ENCODE measurements around the gene NDUFS2. TPM values are rescaled to one million over a fixed set of nuclear protein-coding genes. Genes with fewer than 3 reads are reported as not detected.

Gene NDUFS2
- total and polyA plus RNA-seq, 2 experiments from 2014 or later: 103 to 163 TPM

DNA sequence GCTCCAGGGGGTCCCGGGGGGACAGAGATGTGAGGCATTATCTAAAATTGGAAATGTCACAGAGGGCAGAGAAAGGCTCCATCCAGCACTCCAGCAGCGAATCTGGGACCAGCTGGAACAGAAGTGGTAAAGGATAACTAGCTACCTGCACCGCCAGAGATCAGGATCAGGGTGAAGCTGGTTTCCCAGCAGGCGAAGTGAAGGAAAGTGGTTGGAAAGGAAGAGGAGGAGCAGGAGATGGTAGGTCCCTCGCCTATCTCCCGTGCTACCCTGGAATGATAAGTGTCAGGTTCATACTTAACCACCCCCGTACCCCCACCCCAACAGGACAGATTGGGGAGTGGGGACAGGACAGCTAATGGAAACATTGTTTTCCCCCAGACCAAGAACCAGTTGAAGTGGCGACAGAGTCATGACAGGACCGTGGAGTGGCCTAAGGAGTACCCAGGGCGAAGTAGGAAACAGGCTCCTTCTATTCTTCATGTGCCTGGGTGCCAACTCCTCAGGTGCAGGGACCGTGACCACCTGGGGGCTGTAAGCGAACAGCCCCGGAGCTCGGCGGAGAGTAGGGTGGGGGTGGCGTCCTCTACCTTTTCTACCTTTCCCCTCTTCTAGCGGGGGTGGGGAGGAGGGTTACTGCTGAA, 25.6 kb upstream of the NDUFS2 start:
- no peak for DNase-seq (ENCODE audit: low spot score)
- Histone ChIP-seq H3K27ac (peak overlapping the region; percentile 86), H3K4me2 (peak overlapping the region; percentile 90), H3K9me2 (replicated peaks; ENCODE audit: insufficient read depth) (no peaks in the 10 kb centered on the region), H4K20me1 (ENCODE audit: insufficient read depth, poor library complexity, severe bottlenecking) (no peaks in the 10 kb centered on the region), H3K4me1 (ENCODE audit: insufficient read depth) (peaks cover 8% of the 10 kb centered on the region), H3K27me3 (no peaks in the 10 kb centered on the region), H3K9me3 (ENCODE audit: low read depth) (no peaks in the 10 kb centered on the region), H3K36me3 (replicated peaks; ENCODE audit: insufficient read depth, low read depth) (no peaks in the 10 kb centered on the region), H3K79me2 (peaks cover 17% of the 10 kb centered on the region), H2AFZ (peak overlapping the region; percentile 88), H3K4me3 (peak overlapping the region; percentile 74)
- WGBS (ENCODE audit: low lambda C conversion rate, missing lambda C conversion rate): 18% methylated on average over 17 of the region's 17 CpGs
- no peak for TF ChIP-seq EZH2phosphoT487 (IDR thresholded peaks at IDR 0.05; ENCODE audit: low read depth, severe bottlenecking, unreplicated experiment)
- TF ChIP-seq, protein P1, sequence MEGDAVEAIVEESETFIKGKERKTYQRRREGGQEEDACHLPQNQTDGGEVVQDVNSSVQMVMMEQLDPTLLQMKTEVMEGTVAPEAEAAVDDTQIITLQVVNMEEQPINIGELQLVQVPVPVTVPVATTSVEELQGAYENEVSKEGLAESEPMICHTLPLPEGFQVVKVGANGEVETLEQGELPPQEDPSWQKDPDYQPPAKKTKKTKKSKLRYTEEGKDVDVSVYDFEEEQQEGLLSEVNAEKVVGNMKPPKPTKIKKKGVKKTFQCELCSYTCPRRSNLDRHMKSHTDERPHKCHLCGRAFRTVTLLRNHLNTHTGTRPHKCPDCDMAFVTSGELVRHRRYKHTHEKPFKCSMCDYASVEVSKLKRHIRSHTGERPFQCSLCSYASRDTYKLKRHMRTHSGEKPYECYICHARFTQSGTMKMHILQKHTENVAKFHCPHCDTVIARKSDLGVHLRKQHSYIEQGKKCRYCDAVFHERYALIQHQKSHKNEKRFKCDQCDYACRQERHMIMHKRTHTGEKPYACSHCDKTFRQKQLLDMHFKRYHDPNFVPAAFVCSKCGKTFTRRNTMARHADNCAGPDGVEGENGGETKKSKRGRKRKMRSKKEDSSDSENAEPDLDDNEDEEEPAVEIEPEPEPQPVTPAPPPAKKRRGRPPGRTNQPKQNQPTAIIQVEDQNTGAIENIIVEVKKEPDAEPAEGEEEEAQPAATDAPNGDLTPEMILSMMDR (IDR thresholded peaks at IDR 0.05; ENCODE audit: poor library complexity): no peak
- TF ChIP-seq EZH2 (IDR thresholded peaks at IDR 0.05; ENCODE audit: borderline replicate concordance): no peak

DNA sequence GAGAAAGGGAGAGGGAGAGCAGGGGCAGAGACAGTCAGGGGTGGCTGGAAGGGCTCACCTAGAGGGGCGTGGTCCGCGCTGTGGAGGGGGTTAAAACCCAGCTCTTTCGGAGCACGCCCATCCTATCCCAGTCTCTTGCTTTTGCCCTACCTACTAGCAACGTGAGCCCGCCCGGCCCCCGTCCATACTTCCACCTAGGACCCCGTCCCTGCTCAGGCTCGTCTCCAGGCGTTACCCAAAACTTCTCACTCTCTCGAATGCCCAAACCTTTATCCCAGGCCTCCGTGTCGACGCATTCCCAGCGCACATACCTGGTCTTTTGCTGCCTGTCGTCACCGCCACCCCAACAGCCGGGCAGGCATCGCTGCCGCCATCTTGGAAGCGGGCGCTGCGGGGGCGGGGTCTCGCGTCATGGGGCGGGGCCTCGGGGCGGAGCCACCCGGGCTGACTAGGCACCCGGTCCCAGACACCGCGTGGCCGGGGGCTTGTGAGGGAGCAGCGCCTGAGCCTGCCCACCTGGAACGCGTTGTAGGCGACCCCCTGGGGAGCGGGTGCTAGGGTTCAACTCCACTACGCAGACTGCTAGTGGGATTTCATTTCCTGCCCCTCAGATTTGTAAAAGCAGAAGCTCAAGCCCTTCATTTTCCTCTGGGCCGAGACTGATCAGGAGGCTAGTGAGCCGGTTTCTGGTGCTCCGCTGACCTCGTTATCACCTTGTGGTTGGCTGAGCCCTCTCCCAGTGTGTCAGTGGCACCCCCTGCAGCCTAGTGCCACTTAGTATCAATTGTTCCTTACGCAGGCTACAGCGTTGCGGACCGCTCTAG, 24.8 kb upstream of the NDUFS2 start, which contains the start of gene B4GALT3:
TSS of gene B4GALT3 (minus strand) at position 396 of the 824 bp plus-strand sequence. CDS start 1,447 bp downstream, outside the sequence.
- H3K27me3 ChIP-seq: no peaks in the 10 kb centered on the region

DNA sequence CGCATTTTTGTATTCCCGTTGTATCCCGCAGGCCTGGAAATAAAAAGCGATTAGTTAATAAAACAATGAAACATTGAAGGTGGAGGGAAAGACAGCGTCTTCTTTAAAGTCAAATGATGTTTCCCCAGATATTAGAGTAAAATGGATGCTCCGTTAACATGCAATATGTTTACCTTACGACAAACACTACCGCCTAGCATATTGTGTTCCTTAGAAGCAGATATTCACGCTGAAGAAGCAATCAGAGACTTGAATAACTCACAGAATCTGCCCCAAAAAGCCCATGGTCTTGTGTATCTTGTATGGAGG, 24.3 kb upstream of the NDUFS2 start:
- 37% methylated on average over 9 of the region's 9 CpGs for WGBS (ENCODE audit: low lambda C conversion rate, missing lambda C conversion rate)
- Histone ChIP-seq H3K27ac (peak overlapping the region; percentile 86), H3K9me3 (ENCODE audit: low read depth) (no peaks in the 10 kb centered on the region), H3K4me2 (peak overlapping the region; percentile 90), H3K79me2 (peaks cover 17% of the 10 kb centered on the region), H3K4me1 (ENCODE audit: insufficient read depth) (peaks cover 8% of the 10 kb centered on the region), H3K27me3 (no peaks in the 10 kb centered on the region), H2AFZ (peak overlapping the region; percentile 88), H3K4me3 (peak overlapping the region; percentile 74), H4K20me1 (ENCODE audit: insufficient read depth, poor library complexity, severe bottlenecking) (no peaks in the 10 kb centered on the region), H3K36me3 (replicated peaks; ENCODE audit: insufficient read depth, low read depth) (no peaks in the 10 kb centered on the region), H3K9me2 (replicated peaks; ENCODE audit: insufficient read depth) (no peaks in the 10 kb centered on the region)
- no peak for TF ChIP-seq EZH2 (IDR thresholded peaks at IDR 0.05; ENCODE audit: borderline replicate concordance)
- TF ChIP-seq, protein P1 (IDR thresholded peaks at IDR 0.05; ENCODE audit: poor library complexity): no peak
- no peak for TF ChIP-seq EZH2phosphoT487 (IDR thresholded peaks at IDR 0.05; ENCODE audit: low read depth, severe bottlenecking, unreplicated experiment)
- DNase-seq (ENCODE audit: low spot score): no peak

More for the DNA sequence above, 24.8 kb upstream of the NDUFS2 start, which contains the start of gene B4GALT3:
- Histone ChIP-seq H3K27ac (peak within 1 kb of the TSS; percentile 86), H3K9me2 (replicated peaks; ENCODE audit: insufficient read depth) (no peaks in the 10 kb centered on the region), H3K36me3 (replicated peaks; ENCODE audit: insufficient read depth, low read depth) (no peaks in the 10 kb centered on the region), H3K4me3 (peak within 1 kb of the TSS; percentile 74), H3K4me1 (ENCODE audit: insufficient read depth) (peaks cover 8% of the 10 kb centered on the region), H4K20me1 (ENCODE audit: insufficient read depth, poor library complexity, severe bottlenecking) (no peaks in the 10 kb centered on the region), H2AFZ (peak within 1 kb of the TSS; percentile 88), H3K9me3 (ENCODE audit: low read depth) (no peaks in the 10 kb centered on the region), H3K4me2 (peak within 1 kb of the TSS; percentile 90), H3K79me2 (peaks cover 17% of the 10 kb centered on the region)
- 1% methylated on average over 30 of the region's 50 CpGs for WGBS (ENCODE audit: low lambda C conversion rate, missing lambda C conversion rate)
- peak; percentile 93 for DNase-seq (ENCODE audit: low spot score)
- TF ChIP-seq, protein P1 (IDR thresholded peaks at IDR 0.05; ENCODE audit: poor library complexity): peak; percentile 24
- TF ChIP-seq EZH2phosphoT487 (IDR thresholded peaks at IDR 0.05; ENCODE audit: low read depth, severe bottlenecking, unreplicated experiment): no peak
